ENCODE data around the gene UBE2O.

GRCh38 chr17:76416899-76417298 is 36.1 kb downstream of the UBE2O start:
- no peak for TF ChIP-seq CTCF (IDR thresholded peaks at IDR 0.05; ENCODE audit: low read depth, low read length, missing input control)
- TF ChIP-seq, protein P1, sequence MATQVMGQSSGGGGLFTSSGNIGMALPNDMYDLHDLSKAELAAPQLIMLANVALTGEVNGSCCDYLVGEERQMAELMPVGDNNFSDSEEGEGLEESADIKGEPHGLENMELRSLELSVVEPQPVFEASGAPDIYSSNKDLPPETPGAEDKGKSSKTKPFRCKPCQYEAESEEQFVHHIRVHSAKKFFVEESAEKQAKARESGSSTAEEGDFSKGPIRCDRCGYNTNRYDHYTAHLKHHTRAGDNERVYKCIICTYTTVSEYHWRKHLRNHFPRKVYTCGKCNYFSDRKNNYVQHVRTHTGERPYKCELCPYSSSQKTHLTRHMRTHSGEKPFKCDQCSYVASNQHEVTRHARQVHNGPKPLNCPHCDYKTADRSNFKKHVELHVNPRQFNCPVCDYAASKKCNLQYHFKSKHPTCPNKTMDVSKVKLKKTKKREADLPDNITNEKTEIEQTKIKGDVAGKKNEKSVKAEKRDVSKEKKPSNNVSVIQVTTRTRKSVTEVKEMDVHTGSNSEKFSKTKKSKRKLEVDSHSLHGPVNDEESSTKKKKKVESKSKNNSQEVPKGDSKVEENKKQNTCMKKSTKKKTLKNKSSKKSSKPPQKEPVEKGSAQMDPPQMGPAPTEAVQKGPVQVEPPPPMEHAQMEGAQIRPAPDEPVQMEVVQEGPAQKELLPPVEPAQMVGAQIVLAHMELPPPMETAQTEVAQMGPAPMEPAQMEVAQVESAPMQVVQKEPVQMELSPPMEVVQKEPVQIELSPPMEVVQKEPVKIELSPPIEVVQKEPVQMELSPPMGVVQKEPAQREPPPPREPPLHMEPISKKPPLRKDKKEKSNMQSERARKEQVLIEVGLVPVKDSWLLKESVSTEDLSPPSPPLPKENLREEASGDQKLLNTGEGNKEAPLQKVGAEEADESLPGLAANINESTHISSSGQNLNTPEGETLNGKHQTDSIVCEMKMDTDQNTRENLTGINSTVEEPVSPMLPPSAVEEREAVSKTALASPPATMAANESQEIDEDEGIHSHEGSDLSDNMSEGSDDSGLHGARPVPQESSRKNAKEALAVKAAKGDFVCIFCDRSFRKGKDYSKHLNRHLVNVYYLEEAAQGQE (IDR thresholded peaks at IDR 0.05): no peak
- TF ChIP-seq RAD21 (IDR thresholded peaks at IDR 0.05): no peak
- TF ChIP-seq, protein P2, sequence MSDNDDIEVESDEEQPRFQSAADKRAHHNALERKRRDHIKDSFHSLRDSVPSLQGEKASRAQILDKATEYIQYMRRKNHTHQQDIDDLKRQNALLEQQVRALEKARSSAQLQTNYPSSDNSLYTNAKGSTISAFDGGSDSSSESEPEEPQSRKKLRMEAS (IDR thresholded peaks at IDR 0.05): no peak
- no peak for TF ChIP-seq YY1 (IDR thresholded peaks at IDR 0.05)
- TF ChIP-seq TAF1 (conservative IDR thresholded peaks at IDR 0.05): no peak
- no peak for TF ChIP-seq ZBTB33 (IDR thresholded peaks at IDR 0.05)
- no peak for TF ChIP-seq SP1 (IDR thresholded peaks at IDR 0.05)
- no peak for TF ChIP-seq HNF4G (IDR thresholded peaks at IDR 0.05)
- TF ChIP-seq JUND (IDR thresholded peaks at IDR 0.05): no peak
- TF ChIP-seq FOXA2 (IDR thresholded peaks at IDR 0.05): no peak
- no peak for TF ChIP-seq GABPA (IDR thresholded peaks at IDR 0.05 in 1 of 2, conservative IDR thresholded peaks at IDR 0.05 in 1 of 2)
- TF ChIP-seq, protein P3, sequence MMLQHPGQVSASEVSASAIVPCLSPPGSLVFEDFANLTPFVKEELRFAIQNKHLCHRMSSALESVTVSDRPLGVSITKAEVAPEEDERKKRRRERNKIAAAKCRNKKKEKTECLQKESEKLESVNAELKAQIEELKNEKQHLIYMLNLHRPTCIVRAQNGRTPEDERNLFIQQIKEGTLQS (IDR thresholded peaks at IDR 0.05): no peak
- TF ChIP-seq FOXA1 (IDR thresholded peaks at IDR 0.05): no peak

Measured in liver (tissue), 3 donors.